Measurements from ENCODE around the gene PSAP.

DNA sequence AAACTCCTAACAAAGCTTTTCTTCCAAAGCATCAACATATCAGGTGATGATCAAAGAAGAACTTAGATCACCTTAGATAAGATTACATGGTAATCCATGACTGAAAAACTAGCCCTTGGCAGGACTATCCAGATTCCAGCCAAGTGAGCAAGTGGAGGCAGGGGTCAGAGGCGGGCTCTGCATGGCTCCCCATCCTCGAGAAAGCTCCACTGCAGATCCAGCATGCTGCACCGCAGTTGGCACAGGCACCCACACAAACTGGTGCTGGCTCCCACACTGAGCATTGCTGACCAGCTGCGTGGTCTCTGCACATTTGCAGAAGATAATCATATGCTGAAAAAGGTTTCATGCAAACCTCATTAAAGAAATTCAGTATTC is 10.1 kb downstream of the PSAP start:
- TF ChIP-seq, protein P1, sequence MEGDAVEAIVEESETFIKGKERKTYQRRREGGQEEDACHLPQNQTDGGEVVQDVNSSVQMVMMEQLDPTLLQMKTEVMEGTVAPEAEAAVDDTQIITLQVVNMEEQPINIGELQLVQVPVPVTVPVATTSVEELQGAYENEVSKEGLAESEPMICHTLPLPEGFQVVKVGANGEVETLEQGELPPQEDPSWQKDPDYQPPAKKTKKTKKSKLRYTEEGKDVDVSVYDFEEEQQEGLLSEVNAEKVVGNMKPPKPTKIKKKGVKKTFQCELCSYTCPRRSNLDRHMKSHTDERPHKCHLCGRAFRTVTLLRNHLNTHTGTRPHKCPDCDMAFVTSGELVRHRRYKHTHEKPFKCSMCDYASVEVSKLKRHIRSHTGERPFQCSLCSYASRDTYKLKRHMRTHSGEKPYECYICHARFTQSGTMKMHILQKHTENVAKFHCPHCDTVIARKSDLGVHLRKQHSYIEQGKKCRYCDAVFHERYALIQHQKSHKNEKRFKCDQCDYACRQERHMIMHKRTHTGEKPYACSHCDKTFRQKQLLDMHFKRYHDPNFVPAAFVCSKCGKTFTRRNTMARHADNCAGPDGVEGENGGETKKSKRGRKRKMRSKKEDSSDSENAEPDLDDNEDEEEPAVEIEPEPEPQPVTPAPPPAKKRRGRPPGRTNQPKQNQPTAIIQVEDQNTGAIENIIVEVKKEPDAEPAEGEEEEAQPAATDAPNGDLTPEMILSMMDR (IDR thresholded peaks at IDR 0.05) = no peak
- TF ChIP-seq EZH2 (IDR thresholded peaks at IDR 0.05) = no peak
